Measurements from ENCODE around the gene SYCE3.

- TF ChIP-seq POLR2A (IDR thresholded peaks at IDR 0.05) (no peak), CTCF (IDR thresholded peaks at IDR 0.05) (no peak), EP300 (IDR thresholded peaks at IDR 0.05) (no peak)
These were observed 43.6 kb upstream of the SYCE3 start for GRCh38 chr22:50606165-50606945.
